Small intestine (tissue), 7 donors: ENCODE results near the gene SNAP25. TPM values are rescaled to one million over a fixed set of nuclear protein-coding genes. Genes with fewer than 3 reads are reported as not detected.

ENCODE experiments used
- DNase-seq, 2 donors: peaks; one replicate each; pipeline versions ENCODE4 v3.0.0 to v3.0.0-alpha.2; 2013
- FAIRE-seq: peaks from 2 replicates; lab custom pipeline; 2012; peaks lifted over from hg19 to GRCh38; lab: Jason Lieb, UNC
- H3K27ac ChIP-seq, 3 donors: one replicate each; pipeline ENCODE4 v1.5.1; 2013; ENCODE audit warnings: low read length in 2 of 3, mild to moderate bottlenecking in 2 of 3, control low read depth in 1 of 3, inconsistent platforms in 1 of 3, low read depth in 1 of 3, moderate library complexity in 1 of 3
- H3K27me3 ChIP-seq, 3 donors: one replicate each; pipeline ENCODE4 v1.6.1; 2013; ENCODE audit warnings: low read length in 3 of 3, inconsistent platforms in 1 of 3; ENCODE audit not compliant: control insufficient read depth in 3 of 3, insufficient read depth in 3 of 3
- H3K36me3 ChIP-seq, 3 donors: one replicate each; pipeline ENCODE4 v1.6.1; 2013; ENCODE audit warnings: low read length in 3 of 3, inconsistent platforms in 1 of 3, low read depth in 1 of 3, mild to moderate bottlenecking in 1 of 3, moderate library complexity in 1 of 3; ENCODE audit not compliant: control insufficient read depth in 3 of 3, insufficient read depth in 2 of 3
- H3K4me1 ChIP-seq, 3 donors: one replicate each; pipeline ENCODE4 v1.6.1; 2013; ENCODE audit warnings: low read length in 2 of 3, inconsistent platforms in 1 of 3, low read depth in 1 of 3, mild to moderate bottlenecking in 1 of 3, moderate library complexity in 1 of 3; ENCODE audit not compliant: control insufficient read depth in 3 of 3, insufficient read depth in 2 of 3
- H3K4me3 ChIP-seq, 3 donors: one replicate each; pipeline ENCODE4 v1.5.1; 2013; ENCODE audit warnings: low read length in 3 of 3, control low read depth in 1 of 3, inconsistent platforms in 1 of 3, low read depth in 1 of 3, mild to moderate bottlenecking in 1 of 3, moderate library complexity in 1 of 3
- H3K9me3 ChIP-seq, 2 donors: one replicate each; pipeline ENCODE4 v1.6.1; 2013; ENCODE audit warnings: low read depth in 1 of 2, low read length in 1 of 2; ENCODE audit not compliant: control insufficient read depth in 2 of 2, insufficient read depth in 1 of 2
- WGBS, 3 donors: extraction: QIAGEN DNeasy Blood & Tissue Kit; methylation state at CpG; one replicate each; pipeline ENCODE4 v1.1.7; 2013; 5-methylcytosine and 5-hydroxymethylcytosine counted together
- polyA plus RNA-seq, 4 donors: library from polyadenylated mRNA; stranded (reverse) in 3 of 4; unstranded in 1 of 4; fragments of 200-250 nt in 3 of 4; fragments of 120-200 nt in 1 of 4; gene quantifications; one replicate each; pipeline versions ENCODE4 v1.2.1 to v1.2.3, GENCODE V29; 2013
- donor health status: healthy with polysubstance abuse.
- donor health status: control.
- donor health status: control.
- donor health status: Bipolar disorder and iron deficiency.
- donor health status: healthy.

The SNAP25 gene
- polyA plus RNA-seq, 4 donors: 2.0 to 10.7 (median 2.8) TPM

DNA sequence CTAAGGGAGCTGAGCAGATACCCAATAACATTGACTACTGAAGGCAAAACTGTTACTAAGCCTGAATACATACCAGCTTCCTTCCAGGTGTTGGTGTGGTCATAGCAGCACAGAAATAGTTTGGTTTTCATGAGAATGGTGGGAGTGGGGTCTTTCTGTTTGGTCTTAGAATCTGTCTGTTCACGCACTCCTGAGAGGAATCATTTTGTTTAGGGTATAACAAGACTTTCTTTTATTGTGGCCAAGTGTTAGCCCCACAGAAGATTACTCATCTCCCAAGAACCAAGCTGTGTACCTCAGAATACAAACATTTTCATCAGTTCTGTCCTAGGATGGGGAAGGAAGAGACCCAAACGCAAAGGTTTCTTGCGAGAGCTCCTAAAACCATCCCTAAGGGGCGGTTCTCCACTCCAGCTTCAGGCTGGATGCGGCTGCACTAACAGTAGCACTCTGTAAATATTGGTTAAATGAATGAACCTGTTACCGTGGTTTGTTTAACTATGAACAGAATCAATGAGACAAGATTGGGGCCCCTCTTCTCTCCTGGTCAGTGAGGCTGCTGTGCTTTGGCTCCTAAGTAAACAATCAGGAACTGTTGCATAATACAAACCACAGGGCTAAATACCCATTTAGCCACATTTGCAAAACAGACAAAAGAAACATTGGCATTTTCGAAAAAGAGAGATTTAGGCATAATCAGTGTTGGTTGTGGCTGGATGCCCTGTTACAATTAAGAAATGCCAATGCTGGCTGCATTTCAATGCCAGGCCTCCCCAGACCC is 44.9 kb downstream of the SNAP25 start:
- FAIRE-seq: no peak
- no peaks in the 10 kb centered on the region for H3K4me1 ChIP-seq
- H3K36me3 ChIP-seq: no peaks in the 10 kb centered on the region
- no peak overlapping the region for H3K27ac ChIP-seq
- no peaks in the 10 kb centered on the region for H3K9me3 ChIP-seq
- no peaks in the 10 kb centered on the region for H3K27me3 ChIP-seq
- WGBS, 3 donors: 64 to 68% (median 65%) methylated on average over 7 of the region's 7 CpGs
- H3K4me3 ChIP-seq: no peak overlapping the region
- no peak for DNase-seq

DNA sequence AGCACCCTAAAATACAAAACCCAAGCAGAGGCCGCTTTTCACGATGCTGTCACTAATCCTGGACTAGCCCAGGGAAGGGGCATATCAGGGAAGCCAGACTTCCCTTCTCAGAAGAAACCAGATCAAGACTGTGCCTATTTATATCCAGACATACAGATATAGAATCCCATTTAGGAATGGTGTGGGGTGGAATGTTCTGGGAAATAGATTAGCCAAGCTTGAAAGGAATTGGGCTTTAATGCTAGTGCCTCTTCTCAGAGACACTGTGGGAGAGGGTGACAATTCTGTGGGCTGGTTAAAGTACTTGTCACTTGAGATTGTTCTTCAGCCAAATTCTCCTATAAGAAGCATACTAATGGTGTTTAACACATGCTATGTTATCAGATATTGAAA is 45.5 kb downstream of the SNAP25 start:
- 70 to 86% (median 76%) methylated on average over 2 of the region's 2 CpGs for WGBS, 3 donors
- DNase-seq: no peak
- no peak overlapping the region for H3K27ac ChIP-seq
- H3K4me3 ChIP-seq: no peak overlapping the region
- H3K36me3 ChIP-seq: no peaks in the 10 kb centered on the region
- H3K27me3 ChIP-seq: no peaks in the 10 kb centered on the region
- H3K4me1 ChIP-seq: no peaks in the 10 kb centered on the region
- H3K9me3 ChIP-seq: no peaks in the 10 kb centered on the region
- FAIRE-seq: no peak

DNA sequence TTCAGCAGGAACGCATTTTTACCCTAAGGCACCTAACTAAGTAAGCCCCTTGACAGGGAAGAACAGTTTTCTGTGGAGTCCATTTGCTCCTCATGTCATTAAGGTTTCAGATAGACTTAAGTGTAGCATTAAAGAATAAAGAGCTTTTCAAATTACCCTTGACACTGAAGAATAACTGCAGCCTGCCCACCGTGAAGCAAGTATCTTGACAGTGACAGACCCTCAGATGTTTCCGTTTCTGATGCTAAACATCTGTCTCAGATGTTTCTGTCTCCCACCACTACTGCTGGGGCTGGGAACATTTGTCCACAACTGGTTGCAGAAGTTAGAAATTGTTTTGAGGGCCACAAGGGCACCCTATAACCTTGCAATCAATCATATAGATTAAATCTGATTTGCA is 50.0 kb downstream of the SNAP25 start:
- 67 to 72% (median 70%) methylated on average over 3 of the region's 3 CpGs for WGBS, 3 donors
- H3K27ac ChIP-seq: no peak overlapping the region
- H3K9me3 ChIP-seq: no peaks in the 10 kb centered on the region
- H3K4me3 ChIP-seq: no peak overlapping the region
- DNase-seq (no peak), FAIRE-seq (no peak)
- no peaks in the 10 kb centered on the region for H3K4me1 ChIP-seq
- H3K36me3 ChIP-seq: no peaks in the 10 kb centered on the region
- no peaks in the 10 kb centered on the region for H3K27me3 ChIP-seq

DNA sequence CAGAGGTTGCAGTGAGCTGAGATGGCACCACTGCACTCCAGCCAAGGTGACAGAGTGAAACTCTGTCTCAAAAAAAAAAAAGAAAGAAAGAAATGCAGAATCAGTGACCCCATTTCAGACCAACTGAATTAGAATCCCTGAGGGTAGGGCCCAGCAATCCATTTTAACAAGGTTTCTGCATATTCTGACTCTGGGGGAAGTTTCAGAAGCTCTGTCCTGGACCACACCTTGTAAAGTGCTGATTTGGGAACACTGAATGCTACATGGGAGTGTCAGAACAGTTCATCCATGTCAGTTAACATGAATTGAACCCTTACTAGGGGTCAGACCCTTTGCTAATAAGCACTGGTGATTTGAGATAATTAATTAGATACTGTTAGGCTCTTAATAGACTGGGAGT is 52.0 kb downstream of the SNAP25 start:
- DNase-seq (no peak), FAIRE-seq (no peak)
- Histone ChIP-seq H3K4me3 (no peak overlapping the region), H3K36me3 (no peaks in the 10 kb centered on the region), H3K9me3 (no peaks in the 10 kb centered on the region), H3K4me1 (no peaks in the 10 kb centered on the region), H3K27me3 (no peaks in the 10 kb centered on the region), H3K27ac (no peak overlapping the region)

DNA sequence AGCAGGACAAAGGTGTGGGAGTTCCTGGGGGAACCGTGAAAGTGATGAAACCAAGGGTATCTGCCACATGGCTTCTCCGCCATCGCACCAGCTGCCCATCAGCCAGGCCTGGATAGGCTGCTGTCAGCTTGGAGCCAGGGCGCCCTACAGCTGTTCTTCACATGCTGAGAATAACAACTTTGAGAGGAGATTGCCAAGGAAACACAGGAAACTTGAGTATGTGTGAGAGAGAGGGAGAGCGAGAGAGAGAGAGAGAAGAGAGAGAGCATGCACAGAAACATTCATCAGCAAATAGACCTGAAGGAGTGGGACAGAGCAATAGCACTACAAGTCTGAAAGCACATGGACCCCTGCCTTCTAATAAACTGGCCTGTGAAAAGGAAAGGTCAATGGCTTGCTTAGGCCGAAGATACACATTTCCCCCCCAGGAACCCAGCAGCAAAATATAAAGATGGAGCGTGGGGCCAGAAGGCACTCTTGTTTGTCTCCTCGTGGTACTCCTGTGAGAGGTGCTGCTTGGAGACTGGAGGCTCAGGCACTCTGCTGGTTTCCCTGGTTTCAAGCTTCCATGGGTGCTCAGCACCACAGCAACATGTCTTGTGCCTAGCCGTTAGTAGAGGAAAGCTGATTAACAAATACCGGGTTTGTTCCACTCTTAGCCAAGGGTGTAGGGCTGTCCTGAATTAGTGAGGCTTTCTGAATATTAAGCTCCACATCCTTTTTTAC is 53.0 kb downstream of the SNAP25 start:
- FAIRE-seq: no peak
- H3K4me3 ChIP-seq: no peak overlapping the region

DNA sequence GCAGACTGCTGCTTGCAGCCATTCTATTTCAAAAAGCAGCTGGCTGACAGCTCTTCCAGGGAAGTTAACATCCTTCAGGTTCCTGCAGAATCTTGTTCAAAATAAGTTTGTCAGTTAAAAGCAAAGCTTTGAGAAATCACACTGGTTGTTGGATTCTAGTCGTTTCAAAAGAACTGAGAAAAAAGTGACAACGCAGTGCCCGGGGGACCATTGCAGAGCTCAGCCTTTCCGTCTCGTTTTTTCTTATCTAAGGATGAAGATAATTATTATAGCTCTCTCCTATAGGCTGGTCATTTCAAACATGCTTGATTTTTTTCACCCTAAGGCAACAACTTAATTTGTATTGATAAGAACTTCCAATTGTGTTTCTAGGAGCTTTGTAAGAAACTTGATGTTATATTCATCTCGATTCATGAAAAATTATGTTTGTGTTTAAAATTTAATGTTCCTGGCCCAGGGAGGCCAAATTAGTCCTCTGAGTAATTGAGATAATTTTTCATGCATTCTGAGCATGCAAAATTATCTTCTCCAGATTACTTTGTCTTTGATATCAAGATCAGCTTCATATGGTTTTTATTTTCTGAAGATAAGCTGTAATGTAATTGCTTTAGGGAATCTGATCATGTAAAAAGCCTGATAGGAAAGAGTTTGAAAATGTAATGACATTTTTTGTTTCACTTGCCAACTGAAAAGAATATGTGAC is 58.4 kb downstream of the SNAP25 start:
- DNase-seq: no peak
- H3K27me3 ChIP-seq: no peaks in the 10 kb centered on the region

More for the DNA sequence above, 53.0 kb downstream of the SNAP25 start:
- WGBS, 3 donors: 76 to 86% (median 79%) methylated on average over 10 of the region's 10 CpGs
- H3K27ac ChIP-seq: no peak overlapping the region
- no peaks in the 10 kb centered on the region for H3K9me3 ChIP-seq
- no peak for DNase-seq
- H3K27me3 ChIP-seq: no peaks in the 10 kb centered on the region
- H3K36me3 ChIP-seq: no peaks in the 10 kb centered on the region
- H3K4me1 ChIP-seq: no peaks in the 10 kb centered on the region

DNA sequence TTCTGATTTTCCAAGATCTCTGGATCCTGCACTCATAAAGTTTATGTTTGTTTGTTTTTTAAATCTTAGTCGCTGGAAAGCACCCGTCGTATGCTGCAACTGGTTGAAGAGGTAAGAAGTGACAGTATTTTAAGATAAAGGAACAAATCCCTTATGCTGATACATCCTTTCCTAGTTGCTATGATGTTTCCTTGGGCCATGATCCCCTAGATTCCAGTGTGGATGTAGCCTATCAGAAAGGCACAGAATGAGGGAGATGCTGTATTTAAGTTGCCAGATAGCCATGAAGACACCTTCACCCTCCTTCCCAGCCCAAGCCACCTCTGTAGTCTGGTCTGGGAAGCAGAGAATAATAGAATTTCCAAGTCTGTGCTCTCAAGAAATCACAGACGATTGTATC is 59.0 kb downstream of the SNAP25 start:
- DNase-seq (no peak), FAIRE-seq (no peak)
- H3K4me1 ChIP-seq: no peaks in the 10 kb centered on the region
- 33 to 63% (median 50%) methylated on average over 4 of the region's 4 CpGs for WGBS, 3 donors
- no peaks in the 10 kb centered on the region for H3K27me3 ChIP-seq
- H3K27ac ChIP-seq: no peak overlapping the region
- H3K4me3 ChIP-seq: no peak overlapping the region
- H3K9me3 ChIP-seq: no peaks in the 10 kb centered on the region
- H3K36me3 ChIP-seq: no peaks in the 10 kb centered on the region

More for the DNA sequence above, 58.4 kb downstream of the SNAP25 start:
- H3K9me3 ChIP-seq: no peaks in the 10 kb centered on the region
- H3K36me3 ChIP-seq: no peaks in the 10 kb centered on the region
- WGBS, 3 donors: 24 to 56% (median 40%) methylated on average over 6 of the region's 6 CpGs
- H3K4me1 ChIP-seq: no peaks in the 10 kb centered on the region
- no peak overlapping the region for H3K27ac ChIP-seq
- H3K4me3 ChIP-seq: no peak overlapping the region
- FAIRE-seq: no peak

DNA sequence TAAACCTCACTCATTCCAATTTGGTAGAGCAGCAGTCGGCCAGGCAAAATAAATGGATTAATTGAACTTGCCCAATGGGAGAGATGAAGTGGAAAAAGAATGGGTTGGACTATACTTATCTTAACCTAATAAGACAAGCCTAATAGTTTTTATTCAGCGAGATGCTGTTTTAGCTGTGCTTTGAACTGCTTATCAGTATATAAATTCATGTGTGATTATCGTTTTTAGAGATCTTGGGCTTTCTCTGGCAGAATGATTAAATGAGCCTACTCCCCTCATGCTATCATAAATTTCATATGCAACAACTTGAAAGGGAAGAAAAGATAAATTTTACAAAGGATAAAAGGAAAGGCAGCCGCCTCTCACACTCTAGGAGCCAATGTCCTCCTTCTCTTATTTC is 59.8 kb downstream of the SNAP25 start:
- WGBS, 3 donors: 17 to 59% (median 44%) methylated on average over 4 of the region's 4 CpGs
- Histone ChIP-seq H3K4me1 (no peaks in the 10 kb centered on the region), H3K36me3 (no peaks in the 10 kb centered on the region), H3K9me3 (no peaks in the 10 kb centered on the region), H3K4me3 (no peak overlapping the region), H3K27ac (no peak overlapping the region), H3K27me3 (peaks cover 0 to 3% (median 0%) of the 10 kb centered on the region in 3 donors)
- no peak for DNase-seq
- no peak for FAIRE-seq
